Activated naive CD8-positive, alpha-beta T cell treated with anti-CD3 and anti-CD28 coated beads, Interleukin-2, amount 50 U/mL, for 16 hours (primary cell): ENCODE results near the gene MYADML2.
"Not testable (repeated sequence)": the region's sequence is repeated elsewhere in the genome, so short reads cannot be mapped to it uniquely, and the experiment has no call there.

Experiments
- DNase-seq: peaks from one replicate; pipeline ENCODE4 v3.0.0-alpha.2; 2020; ENCODE audit warnings: low read depth, low spot score

The MYADML2 gene

DNA sequence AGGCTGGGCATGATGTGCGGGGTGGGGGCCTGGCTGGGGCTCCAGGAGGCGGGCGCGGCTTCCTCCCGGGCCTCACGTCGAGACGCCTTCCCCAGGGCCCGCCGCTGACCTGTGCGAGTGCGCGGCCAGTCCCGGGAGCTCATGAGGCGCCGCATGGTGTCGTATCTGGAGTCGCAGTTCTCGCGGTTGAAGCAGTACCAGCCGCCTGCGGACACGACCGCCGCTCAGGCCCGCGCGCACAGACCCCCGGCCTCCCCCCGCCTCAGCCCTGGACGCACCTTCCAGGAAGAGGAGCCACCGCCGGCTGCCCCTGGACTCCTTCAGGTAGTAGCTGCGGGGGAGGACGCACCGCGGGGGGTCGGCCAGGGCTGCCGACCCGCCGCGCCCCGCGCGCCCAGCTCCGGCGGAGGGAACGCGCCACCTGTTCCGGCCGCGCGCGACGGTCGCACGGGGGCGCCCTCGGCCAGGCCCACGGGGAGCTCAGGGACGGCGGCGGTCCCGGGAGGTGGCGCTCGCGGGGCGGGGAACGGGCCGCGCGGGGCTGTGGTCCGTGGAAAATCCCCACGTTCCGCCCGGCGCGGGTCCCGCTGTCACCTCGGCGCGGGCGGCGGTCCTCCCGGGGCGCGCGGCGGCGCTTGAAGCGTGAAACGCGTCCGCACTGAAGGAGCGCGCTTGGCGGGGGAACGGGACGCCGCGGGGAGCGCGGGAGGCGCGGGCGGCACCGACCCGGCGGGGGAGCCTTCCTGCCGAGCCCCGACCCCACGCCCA, 12.5 kb upstream of the MYADML2 start:
- DNase-seq, result peak; percentile 62

DNA sequence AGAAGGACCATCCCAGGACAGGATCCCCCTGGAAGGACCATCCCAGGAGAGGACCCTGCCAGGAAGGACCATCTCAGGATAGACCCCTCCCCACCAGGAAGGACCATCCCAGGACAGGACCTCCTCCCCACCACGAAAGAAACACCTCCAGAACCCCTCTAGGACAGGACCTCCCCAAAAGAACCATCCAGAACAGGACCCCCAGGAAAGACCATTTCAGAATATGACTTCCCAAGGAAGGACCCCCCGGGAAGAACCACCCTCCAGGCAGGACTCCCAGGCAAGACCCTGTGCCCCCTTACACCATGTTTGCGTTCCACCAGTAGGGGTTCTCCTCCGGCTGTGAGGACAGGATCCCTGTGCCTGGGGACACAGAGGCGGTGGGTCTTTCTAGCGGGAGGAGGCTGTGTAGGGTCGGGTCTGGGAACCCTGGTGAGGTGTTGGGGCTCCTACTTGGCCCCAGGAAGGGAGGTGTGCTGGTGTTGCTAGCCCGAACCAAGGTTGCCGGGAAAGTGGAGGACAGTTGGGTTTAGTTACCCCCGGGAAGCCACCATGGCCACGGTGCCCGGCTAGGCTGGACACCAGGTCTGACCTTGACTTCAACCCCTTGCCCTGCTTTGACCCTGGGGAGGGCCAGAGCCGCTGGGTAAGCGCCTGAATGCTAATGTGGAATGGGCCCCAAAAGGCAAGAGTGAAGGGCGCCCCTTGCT, 11.8 kb upstream of the MYADML2 start:
- DNase-seq, result no peak

DNA sequence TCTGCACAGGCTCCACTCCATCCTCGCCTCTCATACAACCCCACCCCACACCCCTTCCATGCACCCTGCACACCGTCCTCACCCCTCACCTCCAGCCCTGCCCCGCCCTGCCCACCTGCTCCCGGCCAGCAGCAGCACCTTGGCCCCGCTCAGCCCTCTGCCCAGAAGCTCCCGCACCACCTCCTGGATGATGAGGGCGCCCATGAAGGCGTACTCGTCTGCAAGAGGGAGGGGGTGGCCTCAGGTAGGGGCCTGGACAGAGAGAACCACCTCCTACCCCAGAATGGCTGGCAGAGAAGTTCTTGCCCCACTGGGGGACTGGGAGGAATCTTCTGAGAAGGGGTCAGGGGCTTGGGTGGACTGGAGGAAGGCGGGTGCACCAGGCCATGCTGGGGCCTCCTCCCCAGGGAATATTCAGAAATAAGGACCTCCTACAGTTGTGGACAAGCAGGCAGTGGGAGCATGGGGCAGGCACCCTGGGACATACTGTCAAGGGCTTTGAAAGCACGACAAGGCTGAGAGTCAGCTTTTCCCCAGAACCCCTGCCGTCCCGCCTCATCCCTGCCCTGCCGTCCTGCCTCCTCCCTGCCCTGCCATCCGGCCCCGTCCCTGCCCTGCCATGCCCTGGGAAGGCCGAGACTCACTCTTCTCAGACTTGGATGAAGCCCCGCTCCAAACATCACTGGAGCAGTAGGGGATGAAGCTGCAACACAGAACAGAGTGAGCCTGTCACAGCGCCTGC, 10.8 kb upstream of the MYADML2 start:
- DNase-seq, result no peak

DNA sequence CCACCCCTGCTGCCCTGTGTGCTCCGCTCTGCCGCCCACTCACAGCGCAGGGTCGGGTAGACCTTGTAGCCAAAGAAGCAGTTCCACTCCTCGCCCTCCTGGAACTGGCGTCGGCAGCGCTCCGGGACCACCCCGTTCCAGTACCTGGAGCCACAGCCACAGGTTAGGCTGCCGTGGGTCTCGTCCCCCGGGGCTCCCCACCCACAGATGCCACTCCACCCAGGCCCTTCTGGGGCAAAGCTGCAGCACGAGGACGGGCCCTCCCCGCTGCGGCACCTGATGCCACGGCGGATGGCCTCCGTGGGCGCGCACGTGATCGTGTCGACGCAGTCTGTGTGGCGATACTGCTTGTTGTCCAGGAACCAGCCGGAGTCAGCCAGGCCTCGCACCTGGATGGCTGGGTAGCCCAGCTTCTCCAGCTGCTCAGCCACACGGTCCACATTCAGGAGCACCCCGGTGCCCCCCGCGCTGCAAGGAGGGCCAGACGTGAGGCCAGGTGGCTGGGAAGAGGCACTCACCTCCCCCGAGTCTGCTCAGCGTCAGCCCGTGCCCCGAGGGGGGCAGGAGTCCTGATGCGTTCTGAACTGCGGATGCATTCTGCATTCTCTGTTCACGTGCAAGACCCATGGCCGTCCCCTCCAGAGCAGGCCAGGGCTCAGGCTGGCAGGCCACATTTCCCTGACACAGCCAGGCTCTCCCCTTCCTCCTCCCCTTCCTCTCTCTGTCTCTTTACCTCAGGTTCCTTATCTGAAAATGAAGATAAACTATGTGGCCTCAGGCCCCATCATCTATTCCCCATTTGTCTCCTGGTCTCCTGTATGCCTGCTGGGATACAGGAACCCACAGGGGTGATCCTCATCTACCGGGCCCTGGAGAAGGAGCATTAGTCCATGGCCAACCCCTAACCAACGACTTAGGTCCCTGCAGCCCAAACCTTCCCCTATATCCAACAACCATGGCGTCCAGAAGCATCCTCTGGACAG, 9.9 kb upstream of the MYADML2 start:
- no peak for DNase-seq

DNA sequence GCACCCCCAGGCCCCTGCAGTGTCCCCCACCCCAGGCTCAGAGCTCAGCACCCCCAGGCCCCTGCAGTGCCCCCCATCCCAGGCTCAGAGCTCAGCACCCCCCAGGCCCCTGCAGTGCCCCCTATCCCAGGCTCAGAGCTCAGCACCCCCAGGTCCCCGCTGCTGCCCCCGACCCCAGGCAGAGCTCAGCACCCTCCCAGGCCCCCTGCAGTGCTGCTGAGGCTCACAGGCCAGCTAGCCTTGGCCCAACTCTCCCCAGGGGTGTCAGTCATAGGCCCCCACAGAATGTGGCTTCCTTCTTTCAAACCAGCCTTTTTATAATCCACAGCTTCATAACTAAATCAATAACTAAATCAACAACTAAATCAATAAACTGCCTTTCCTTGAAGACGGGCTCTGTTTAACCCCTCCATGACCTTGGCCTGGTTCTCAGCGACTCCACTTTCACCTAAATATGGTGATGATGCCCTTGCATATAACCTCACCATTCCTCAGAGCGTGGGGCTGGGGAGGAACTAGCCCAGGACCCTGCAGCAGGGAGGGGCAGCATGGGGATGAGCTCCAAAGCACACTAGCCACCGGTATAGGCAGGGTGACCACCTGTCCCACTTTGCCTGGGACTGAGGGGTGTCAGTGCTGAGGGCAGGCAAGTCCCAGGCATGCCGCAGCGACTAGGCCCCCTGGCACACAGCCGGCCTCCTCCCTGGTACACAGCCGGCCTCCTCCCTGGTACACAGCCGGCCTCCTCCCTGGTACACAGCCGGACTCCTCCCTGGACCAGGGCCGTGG, 8.9 kb upstream of the MYADML2 start:
- no peak for DNase-seq

DNA sequence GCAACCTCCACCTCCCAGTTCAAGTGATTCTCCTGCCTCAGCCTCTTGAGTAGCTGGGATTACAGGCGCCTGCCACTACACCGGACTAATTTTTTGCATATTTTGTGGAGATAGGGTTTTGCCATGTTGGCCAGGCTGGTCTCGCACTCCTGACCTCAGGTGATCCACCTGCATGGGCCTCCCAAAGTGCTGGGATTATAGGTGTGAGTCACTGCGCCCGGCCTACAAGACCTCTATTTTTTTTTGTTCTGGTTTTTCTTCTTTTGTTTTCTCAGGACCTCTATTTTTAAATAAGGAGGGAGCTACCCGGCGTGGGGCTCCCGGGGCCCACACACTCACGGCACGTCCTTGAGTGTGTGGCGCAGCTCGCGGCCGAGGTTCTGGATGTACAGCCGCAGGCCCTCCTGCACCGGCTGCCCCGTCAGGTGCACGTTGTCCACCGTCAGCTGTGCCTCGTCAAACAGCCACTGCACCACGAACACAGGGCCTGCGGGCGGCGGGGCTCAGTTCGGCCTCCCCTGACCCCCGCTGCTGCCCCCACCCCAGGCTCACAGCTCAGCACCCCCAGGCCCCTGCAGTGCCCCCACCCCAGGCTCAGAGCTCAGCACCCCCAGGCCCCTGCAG, 8.1 kb upstream of the MYADML2 start:
- DNase-seq, result no peak

DNA sequence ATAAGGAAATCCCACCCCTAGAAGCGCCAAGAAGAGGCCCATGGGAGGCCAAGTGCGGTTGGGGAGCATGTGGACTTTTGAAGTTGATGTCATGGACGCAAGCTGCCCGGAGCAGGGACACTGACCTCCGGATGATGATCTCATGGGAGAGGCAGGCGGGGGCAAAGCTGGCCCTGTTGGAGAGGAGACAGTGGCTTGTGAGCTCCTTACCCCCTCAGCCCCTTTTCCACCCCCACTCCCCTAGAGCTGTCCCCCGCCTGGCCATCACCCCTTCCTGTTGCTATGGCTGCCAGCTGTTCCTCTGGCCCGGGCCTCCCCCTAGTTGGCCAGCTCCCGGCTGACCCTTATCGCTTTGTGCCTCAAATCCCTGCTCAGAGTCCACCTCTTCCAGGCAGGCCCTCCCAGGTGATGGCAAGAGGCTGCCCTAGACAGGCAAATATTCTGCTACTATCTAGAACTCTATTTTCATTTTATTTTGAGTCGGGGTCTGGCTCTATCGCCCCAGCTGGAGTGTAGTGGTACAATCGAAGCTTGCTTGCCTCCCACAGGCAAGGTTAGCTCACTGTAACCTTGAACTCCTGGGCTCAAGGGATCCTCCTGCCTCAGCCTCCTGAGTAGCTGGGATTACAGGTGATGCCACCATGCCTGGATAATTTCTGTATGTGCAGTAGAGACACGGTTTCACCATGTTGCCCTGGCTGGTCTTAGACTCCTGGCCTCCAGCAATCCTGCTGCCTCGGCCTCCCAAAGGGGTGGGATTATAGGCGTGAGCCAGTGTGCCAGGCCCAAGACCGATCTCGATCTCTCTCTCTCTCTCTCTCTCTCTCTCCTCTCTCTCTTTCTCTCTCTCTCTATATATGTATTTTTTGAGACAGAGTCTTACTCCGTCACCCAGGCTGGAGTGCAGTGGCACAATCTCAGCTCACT, 7.4 kb upstream of the MYADML2 start:
- DNase-seq, result no peak

DNA sequence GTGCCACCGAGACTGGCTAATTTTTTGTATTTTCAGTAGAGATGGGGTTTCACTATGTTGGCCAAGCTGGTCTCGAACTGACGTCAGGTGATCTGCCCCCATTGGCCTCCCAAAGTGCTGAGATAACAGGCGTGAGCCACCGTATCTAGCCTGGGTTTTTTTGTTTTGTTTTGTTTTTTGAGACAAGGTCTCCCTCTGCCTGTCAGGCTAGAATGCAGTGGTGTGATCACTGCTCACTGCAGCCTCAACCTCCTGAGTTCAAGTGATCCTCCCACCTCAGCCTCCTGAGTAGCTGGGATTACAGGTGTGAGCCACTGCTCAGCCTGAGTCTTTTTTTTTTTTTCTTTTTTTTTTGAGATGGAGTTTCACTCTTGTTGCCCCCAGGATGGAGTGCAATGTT, 6.4 kb upstream of the MYADML2 start:
- not testable (repeated sequence) for DNase-seq

DNA sequence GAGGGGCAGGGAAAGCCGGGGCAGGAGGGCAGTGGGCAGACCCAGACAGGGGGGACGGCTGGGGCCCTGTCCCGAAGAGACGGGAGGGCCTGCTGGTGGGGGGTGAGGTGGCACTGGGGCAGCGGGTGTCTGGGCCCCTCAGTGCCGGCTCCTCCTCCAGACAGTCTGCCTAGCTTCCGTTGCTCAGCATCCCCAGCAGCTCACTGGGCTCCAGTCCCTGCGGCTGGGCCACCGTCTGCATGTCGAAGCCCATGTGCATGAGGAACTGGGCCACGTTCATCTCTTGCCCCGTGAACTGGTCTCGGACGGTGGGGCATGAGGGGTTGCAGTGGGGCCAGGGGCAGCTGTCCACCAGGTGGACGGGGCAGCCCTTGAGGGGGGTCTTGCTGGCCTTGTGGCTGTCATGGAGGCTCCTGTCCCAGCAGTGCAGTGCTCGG, 5.8 kb upstream of the MYADML2 start:
- DNase-seq, result no peak

DNA sequence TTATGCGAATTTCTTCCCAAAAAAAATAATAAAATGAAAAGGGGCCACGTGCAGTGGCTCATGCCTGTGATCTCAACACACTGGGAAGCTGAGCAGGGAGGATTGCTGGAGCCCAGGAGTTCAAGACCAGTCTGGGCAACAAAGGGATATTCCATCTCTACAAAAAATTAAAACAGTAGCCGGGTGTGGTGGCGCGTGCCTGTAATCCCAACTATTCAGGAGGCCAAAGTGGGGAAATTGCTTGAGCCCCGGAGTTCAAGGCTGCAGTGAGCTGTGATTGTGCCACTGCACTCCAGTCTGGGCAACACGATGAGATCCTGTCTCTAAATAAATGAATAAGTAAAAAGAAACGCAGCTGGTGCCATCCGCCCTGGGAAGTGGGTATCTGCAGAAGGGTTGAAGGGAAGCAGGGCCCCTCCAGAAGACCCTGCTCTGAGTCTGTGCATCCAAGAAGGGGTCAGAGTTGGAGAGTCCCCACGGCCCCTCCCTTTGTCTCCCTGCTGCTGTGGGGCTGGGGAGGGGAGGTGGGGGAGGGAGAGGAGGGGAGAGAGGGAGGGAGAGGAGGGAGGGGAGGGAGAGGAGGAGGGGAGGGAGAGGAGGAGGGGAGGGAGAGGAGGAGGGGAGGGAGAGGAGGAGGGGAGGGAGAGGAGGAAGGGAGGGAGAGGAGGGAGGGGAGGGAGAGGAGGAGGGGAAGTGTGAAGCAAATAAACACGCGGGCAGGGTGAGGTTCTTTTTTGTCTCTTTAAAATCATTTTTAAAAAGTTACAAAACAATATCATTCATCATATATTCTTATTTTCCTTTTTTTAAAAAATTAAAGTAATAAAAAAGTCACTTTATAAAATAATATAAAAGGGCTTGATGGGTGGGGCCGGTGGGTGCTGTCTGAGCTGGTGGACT, 5.0 kb upstream of the MYADML2 start:
- DNase-seq, result no peak

DNA sequence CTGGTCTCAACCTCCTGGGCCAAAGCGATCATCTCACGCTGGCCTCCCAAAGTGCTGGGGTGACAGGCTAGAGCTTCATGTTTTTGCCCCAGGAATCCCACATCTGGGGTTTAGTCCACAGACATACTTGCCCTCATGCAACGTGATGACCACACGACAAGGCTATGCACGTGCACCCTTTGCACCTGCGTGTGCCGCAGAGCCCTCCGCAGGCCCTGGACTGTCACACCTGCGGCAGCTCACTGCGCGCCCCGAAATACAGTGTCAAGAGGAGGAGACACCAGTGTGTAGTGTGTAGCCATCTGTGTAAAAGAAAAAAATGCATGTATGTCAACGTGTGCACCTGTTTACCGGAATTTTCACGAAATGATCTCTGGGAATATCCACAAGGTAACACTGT, 3.5 kb upstream of the MYADML2 start:
- DNase-seq, result no peak

DNA sequence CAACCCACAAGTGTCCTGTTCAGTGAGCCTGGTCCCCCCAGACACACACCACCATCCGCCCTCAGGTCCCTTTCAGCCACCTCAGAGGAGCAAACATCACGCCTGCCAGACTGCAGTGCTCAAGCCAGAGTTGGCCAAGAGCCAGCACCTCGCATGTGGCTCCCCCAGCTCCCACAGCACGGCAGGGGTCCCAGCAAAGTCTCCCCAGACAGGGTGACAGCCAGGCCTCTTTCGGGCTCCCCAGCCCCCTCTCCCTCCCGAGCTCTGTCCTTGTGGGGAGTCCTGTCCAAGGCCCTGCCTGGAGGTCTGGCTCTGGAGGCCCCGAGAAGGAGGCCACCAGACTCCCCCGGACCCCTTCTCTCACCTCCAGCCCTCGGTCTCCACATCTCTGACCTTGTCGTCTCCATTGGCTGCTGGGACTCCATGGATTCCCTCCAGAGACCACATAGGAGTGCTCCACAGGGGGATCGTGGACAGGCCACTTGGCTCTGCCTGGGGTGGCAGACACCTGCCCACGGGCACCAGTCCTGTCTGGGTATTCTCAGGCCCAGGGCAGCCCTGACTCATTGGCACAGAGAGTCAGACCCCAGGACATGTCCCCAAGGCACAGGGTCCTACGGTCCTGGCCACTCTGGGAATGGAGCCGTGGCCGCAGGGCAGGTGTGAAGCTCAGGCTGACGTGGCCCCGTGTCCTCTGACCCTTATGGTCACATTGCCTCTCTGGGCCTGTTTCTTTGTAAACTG, 1.8 kb upstream of the MYADML2 start:
- DNase-seq, result no peak

DNA sequence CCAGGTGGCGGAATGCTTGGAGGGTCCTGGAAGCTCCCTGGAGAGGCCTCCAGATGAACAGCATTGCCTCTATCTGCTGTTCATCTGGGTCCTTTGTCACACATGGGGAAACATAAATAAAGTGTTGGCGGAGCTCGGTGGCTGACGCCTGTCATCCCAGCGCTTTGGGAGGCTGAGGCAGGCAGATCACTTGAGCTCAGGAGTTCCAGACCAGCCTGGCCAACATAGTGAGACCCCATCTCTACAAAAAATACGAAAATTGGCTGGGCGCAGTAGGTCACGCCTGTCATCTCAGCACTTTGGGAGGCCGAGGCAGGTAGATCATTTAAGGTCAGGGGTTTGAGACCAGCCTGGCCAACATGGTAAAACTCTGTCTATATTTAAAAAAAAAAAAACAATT, 2.2 kb downstream of the MYADML2 start:
- DNase-seq, result no peak

DNA sequence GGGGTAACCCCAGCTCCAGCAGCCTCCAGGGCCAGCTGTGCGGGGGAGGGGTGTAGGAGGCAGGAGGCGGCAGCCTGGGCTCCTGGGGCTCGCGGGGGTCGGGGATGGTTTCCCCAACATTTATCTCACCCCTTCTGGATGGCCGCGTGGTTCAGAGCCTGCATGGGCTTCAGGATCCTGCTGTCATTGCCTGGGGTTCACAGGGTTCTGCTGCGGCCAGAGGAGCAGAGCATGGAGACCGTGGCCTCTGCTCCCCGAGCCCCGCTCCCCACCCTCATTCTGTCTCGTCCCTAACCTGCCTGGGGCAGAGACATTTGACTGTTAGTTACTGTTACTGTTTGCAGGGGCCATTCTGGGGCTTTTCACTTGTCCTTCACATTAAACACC, 4.9 kb downstream of the MYADML2 start:
- DNase-seq, result no peak

DNA sequence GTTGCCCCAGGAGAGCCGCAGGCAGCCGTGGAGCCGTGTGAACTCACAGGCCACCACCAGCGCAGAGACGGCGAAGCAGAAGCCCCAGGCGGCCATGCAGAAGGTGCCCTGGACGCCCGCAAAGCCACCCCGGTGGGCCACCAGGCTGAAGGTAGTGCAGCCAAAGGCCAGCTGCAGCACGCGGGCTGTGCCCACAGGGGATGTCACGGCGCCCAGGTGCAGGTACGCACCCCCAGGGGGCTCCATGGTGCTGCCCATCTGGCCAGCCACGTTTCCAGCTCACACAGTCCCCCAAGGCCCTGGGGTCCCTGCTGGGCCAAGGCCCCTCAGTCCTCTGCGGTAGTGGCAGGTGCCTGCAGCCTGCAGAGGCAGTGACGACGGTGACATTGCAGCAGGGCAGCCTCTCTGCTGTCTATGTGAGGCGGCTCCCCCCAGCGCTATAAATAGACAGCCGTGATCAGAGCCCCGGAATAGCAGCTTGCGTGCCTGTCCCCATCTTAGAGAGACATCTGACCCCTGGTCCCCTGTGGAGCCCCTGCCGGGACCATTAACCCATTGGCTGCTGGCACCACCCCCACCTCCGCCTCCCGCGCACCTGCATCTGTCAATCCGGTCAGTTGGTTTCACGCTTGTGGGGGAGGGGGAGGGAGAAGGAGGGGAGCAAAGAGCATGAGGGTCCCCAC, 5.4 kb downstream of the MYADML2 start:
- no peak for DNase-seq
